HFF-Myc (cell line): ENCODE measurements around the gene KIR3DL2.

Experiments used
- DNase-seq: peaks from one replicate; pipeline ENCODE4 v3.0.0-alpha.2; 2011; ENCODE audit warnings: low read depth; ENCODE audit errors: extremely low read depth
- H3K4me3 ChIP-seq: replicated peaks from 2 replicates; pipeline ENCODE4 v1.5.1; 2011; ENCODE audit warnings: low read depth, mild to moderate bottlenecking, control low read depth, low read length
- CTCF ChIP-seq: IDR thresholded peaks from 2 replicates; pipeline ENCODE4 v1.5.1; 2012; ENCODE audit warnings: mild to moderate bottlenecking, low read depth, low read length, control low read depth; ENCODE audit errors: missing control alignments

The KIR3DL2 gene

DNA sequence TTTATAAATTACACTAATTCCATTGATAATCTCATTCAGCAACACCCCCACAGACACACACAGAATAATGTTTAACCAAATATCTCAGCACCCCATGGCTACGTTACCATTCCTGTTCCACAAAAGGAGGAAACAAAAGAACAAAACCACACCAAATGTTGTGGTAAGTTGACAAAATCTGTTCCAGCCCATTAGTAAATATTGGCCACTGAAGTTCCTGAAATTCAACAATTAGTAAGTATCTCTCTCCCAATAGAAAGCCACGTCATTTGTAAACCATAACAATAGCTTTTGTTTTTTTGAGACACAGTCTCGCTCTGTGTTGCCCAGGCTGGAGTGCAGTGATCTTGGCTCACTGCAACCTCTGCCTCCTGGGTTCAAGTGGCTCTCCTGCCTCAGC lies 21.5 kb downstream of the KIR3DL2 start:
- no peak for TF ChIP-seq CTCF
- H3K4me3 ChIP-seq: no peak overlapping the region
- DNase-seq: no peak

- no peak for DNase-seq
- H3K4me3 ChIP-seq: no peak within 1 kb of the TSS
- no peak for TF ChIP-seq CTCF
Observed at GRCh38 chr19:54873990-54874389, 23.7 kb downstream of the KIR3DL2 start, which contains the start of gene FCAR. FCAR (plus strand) TSS chr19:54874235; CDS start chr19:54874290, 55 bp downstream.

DNA sequence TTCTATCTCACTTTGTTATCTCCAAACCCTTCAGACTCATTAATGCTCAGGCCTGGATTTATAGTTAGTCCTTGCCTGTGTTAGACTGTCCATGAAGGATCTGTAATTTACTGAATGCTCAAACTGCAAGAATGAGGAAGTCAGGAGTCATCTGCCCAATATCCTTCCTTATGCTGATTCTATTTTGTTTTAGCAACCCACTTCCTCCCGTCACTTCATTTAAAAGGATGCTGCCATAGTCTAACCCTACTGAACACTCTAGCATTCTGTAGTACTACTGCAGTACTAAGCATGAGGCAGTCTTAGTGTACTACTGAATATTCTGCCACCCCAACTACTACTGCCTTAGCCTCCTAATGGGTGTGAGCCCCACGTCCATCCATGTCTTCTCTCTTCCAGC lies 25.3 kb downstream of the KIR3DL2 start:
- no peak overlapping the region for H3K4me3 ChIP-seq
- no peak for DNase-seq

DNA sequence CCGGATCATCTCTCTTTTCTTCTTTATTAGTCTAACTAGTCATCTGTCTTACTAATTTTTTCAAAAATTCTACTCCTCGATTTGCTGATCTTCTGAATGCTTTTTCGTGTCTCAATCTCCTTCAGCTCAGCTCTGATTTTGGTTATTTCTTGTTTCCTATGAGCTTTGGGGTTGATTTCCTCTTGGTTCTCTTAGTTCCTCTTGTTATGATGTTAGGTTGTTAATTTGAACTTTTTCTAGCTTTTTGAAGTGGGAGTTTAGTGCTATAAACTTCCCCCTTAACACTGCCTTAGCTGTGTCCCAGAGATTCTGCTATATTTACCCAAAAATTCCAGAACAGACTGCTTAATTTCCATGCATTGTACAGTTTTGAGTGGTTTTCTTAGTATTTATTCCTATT lies 27.2 kb downstream of the KIR3DL2 start:
- no peak for TF ChIP-seq CTCF
- DNase-seq: no peak
- H3K4me3 ChIP-seq: no peak overlapping the region

More for the DNA sequence above, 25.3 kb downstream of the KIR3DL2 start:
- no peak for TF ChIP-seq CTCF

- no peak for DNase-seq
- no peak overlapping the region for H3K4me3 ChIP-seq
- TF ChIP-seq CTCF: no peak
Observed at GRCh38 chr19:54881884-54882283, 31.6 kb downstream of the KIR3DL2 start.

- H3K4me3 ChIP-seq: no peak overlapping the region
- TF ChIP-seq CTCF: no peak
- DNase-seq: no peak
Observed at GRCh38 chr19:54882758-54883157, 32.5 kb downstream of the KIR3DL2 start.

- TF ChIP-seq CTCF: no peak
- H3K4me3 ChIP-seq: no peak overlapping the region
Observed at GRCh38 chr19:54883228-54883627, 33.0 kb downstream of the KIR3DL2 start.

More at GRCh38 chr19:54883228-54883627, 33.0 kb downstream of the KIR3DL2 start:
- DNase-seq: no peak
